ENCODE data around the gene ASB7.
"Not testable (repeated sequence)": the region's sequence is repeated elsewhere in the genome, so short reads cannot be mapped to it uniquely, and the experiment has no call there.

The ASB7 gene

DNA sequence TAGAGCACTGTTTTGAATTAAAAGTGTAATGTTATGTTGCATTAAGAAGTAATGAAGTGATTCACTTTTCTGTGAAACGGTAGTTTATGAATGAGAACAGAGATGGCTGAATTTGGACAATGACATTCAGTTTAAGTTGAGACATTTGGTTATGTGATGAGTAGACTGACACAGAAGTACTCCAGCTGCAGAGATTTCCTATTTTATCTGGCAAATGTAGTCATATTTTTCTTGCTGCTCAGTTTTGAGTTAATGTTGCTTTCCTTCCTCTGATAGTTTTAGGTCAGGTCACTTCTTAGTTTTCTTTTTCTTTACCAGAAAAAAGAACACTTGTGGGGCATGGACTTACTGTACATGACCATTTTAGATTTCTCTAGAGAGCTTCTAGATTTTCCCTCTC, 51.2 kb downstream of the ASB7 start:
- no peak for DNase-seq

DNA sequence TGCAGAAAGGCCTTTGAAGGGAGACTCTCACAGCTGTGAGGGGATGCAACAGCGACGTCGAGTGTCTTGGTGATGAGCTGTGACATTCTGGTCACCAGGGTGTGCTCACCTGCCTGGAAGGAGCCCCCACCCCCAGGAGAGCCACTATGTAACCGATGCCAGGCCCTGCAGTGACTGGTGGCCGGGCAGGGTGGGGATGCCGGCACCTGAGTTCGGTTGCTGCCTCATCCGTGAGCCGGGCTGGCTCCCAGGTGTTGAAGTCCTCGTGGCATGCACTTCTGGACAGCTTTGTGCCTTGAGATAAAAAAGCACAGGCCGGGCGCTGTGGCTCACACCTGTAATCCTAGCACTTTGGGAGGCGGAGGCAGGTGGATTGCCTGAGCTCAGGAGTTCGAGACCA, 56.5 kb downstream of the ASB7 start:
- no peak for DNase-seq

DNA sequence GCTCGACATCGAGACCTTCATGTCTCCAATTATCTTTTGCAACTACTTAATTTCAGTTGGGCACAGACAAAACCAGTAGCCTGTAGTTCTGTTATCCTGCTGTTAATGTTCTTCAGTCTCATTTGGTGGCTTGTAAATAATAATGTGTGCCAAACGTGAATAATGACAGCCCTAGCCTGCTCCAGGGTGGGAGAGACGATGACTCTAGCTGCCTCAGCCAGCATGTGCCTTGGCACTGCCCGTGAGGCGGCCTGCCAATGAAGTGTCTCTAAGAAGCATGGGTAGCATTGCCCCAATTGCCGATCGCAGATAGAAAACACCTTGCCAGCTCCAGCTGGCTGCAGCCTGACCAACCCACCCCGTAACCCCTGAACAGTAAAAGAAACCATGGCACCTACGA, 58.8 kb downstream of the ASB7 start:
- no peak for DNase-seq

DNA sequence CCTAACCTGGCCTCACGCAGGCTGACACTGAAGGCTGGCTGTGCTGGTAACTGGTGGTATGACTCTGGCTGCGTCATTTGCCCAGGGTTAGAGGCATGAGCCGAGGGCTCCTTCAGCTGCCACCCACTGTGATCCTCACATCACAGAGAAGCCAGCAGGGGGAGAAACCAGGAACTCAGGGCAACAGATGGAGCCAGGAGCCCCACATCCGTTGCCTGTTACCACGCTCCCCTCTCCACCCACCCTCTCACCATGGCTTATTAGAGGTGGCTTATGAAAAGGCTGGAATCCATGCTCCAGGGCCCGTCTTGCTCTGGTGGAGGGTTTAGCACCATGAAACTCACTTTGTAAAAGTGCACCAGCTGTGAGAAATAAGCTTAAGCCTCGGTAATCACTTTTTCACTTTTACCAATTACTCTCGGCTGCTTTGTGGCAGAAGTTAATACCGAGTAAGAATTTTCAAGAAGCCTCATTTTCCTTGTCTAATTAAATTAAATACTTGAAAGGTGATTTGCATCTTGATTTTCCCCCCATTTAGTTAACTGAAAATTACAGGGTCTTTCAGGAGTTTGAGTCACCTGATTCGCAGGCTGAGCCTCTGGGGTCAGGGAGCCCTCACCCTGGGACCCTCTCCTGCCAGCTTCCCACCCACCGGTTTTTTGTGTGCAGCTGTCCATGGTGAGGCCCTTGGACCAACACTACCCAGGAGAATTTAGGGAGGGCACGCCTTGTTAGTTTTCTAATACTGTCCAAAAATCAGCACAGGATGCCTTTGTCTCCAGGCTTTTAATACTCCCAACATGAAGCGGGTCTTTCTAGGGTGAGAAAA, 60.9 kb downstream of the ASB7 start:
- DNase-seq: no peak

DNA sequence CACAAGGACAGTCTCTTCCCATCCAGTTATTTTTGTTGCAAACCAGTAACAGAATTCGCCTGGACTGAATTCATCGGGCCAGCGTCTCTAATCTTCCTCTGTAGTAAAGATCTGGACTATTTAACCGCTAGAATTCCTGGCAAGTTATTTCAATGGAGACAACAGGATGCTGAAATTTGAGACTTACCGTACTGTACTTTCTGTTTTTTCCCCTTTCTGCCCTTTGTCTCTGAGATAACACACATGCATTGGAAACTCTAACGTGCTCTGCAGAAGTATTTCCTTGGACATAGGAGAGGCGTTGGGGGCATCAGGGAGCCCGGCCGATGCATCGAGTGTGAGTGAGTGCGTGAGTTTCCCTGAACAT, 61.5 kb downstream of the ASB7 start:
- no peak for DNase-seq

DNA sequence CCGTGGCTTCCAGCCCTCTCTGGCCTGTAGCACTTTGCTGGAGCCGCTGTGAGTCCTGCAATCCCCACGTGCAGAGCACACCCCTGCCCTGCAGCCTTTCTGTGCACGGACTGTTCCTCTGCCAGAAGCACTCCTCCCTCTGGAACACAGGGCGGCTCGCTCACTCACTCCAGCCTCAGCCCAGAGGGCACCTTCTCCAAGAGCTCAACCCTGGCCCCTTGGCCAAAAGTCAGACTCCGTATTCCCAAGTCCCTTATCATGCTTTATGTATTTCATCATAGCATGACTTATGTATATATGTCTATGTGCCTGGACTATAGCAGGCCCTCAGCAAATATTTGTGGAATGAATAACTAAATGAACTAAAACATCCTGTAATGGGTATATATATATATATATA, 63.2 kb downstream of the ASB7 start:
- DNase-seq: no peak

DNA sequence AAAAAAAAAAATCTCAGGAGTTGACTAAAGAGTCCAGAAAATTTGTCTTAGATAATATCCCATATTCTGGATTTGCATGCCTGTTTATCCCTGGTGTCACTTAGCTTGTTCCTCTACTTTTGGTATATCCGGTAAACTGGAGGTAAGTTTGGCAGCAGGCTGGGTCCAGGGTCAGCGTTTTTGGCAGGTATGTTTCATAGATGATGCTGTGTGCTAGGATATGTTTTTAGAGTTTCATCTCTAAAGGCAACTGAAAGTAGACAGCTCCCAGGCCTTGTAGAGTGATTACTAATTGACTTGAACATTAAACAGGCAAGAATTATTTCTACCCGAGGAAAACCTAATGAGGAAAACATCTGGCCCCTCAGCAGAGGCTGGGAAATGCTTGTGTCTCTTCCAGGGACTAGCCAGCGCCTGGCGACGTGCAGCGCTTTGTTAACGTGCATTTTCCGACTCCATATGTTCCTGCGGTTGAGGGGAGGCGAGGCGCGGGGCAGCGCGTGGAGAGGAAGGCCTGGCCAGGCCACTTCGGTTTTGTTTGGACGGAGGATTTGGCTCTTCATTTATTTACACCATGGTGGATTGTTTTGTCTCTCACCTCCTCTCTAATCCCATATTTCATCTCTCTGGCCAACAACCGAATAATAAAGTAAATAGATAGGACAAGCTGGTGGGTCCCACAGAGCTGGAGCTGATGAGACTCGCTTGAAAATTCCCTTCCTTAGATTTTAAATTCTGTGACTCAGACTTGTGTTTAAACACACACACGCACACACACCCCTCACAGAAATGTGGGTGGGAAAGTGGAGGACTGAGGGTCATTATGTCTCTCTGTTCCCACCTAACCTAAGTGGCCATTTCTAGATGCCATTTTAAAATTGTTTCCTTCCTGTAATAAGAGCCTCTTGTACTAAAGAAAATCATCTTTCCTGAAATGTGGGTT, 65.3 kb downstream of the ASB7 start:
- DNase-seq: no peak

DNA sequence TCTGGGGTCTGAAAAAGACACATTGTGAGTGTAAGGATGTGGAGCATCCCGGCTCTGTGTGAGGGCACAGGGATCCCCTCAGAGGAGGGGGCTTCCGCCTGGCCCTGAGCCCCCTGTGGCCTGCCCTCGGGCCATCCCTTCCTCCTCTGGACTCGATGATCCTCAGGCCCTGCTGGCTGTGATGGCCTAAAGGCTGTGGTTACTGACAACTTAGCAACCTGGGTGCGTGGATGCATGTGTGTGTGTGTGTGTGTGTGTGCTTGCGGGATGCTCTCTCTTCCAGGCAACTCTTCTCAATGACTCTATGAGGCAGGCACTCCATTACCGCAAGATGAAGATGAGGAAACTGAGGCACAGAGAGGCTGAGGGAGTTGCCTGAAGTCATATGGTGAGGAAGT, 66.0 kb downstream of the ASB7 start:
- DNase-seq: no peak

DNA sequence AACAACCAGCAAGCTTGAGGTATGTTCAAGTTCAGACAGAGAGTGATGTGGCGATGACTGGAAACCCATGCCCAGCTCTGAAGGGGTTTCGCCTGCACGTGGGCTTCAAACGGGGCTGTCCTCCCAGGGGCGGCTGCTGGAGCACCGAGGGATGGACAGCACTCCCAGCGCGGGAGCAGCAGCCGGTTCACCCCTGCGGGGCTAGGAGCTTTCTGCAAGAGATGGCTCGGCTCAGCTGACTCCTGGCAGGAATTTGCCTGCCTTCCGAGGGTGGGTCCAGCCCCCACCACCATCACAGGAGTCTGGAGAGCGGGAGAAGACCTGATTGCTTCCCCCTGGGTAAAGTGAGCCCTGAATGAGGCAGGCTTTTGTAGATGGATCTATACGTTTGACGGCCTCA, 66.9 kb downstream of the ASB7 start:
- no peak for DNase-seq

DNA sequence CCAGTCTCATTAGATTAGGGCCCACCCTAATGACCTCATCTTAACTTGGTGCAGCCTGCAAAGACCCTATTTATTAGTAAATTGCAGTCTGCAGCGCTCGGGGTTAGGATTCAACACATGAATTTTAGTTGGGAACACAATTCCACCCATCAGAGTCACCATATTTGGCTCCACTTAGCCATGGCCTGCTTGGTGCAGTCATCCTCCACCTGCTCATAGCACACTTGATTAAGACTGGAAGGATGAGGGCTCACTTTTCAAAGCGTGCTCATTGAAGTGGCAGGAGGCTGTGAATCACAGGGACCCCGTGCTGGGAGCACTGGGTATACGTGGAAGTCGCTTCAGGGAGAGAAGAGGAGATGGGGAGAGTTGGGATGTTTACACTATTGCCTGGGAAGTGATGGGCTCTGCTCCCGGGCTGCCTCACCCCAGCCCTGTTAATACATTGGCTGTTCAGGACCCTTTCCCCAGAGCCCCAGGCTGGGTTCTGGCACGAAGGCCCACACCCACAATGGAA, 68.2 kb downstream of the ASB7 start:
- DNase-seq: no peak

DNA sequence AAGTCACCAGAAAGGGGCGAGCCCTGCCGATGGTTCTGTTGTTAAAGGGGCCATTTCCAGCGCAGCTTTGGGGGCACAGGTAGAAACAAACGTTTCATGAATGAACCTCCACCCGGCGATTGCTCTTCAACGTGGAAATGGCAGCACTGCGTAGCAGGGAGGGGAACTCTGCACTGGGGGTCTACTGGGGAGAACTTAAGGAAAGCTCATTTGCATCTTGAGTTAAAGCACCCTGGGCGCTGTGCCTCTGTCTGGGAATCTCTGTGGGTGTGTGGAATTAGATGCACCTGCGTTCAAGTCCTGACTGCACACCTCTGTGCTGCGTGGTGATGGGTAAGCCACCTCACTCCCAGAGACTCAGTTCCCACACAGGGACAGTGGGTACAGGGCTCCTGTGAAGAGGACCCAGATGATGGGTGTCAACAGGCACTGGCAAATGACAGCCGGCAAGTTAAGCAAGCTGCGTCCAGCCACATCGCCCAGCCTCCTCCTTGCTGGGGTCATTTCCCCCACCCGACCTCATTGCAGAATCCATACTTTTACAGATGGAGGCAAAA, 68.8 kb downstream of the ASB7 start:
- DNase-seq: no peak

DNA sequence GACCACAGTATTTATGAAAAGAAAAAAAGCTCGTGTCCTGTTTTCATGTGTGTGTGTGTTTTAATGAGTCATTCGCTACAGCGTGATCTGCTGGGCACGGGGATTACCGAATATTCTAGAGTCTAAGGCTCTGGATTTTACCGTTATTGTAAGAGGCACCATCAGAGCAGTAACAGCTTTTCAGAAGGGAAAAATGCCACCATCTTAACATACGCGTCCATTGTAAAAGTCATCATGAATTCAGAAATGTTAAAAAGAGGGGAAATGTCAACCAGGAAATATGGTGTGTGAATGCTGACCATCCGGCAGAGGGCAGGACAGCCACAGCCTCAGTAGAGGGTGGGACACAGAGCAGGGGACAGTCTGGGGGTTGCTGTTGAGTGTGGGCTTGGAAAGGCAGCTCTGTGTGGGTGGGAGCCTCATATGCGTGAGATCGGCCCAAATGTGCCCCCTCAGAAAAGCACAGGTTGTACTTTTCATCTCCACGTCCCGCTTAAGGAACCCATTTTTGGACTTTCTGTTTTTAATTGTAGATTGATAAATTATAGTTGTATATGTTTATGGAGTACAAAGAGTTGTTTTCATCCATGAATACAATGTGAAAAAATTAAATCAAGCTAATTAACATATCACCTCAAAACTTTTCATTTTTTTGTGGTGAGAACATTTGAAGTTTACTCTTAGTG, 69.6 kb downstream of the ASB7 start:
- DNase-seq: no peak

DNA sequence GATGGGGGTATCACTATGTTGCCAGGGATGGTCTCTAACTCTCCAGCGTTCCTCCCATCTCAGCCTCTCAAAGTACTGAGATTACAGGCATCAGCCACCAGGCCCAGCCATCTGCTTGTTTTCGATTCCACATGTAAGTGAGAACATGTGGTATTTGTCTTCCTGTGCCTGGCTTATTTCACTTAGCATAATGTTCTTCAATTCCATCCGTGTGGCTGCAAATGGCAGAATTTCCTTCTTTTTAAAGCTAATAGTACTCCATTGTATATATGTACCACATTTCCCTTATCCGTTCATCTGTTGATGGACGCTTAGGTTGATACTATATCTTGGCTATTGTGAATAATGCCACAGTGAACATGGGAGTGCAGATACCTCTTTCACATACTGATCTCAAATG, 70.6 kb downstream of the ASB7 start:
- no peak for DNase-seq

DNA sequence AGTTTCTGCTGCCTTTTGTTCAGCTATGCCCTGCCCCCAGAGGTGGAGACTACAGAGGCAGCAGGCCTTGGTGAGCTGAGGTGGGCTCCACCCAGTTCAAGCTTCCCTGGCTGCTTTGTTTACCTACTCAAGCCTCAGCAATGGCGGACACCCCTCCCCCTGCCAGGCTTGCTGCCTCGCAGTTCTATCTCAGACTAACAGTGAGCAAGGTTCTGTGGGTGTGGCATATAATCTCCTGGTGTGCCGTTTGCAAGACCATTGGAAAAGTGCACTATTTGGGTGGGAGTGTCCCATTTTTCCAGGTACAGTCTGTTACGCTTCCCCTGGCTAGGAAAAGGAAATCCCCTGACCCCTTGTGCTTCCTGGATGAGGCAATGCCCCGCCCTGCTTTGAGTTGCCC, 76.8 kb downstream of the ASB7 start:
- not testable (repeated sequence) for DNase-seq

DNA sequence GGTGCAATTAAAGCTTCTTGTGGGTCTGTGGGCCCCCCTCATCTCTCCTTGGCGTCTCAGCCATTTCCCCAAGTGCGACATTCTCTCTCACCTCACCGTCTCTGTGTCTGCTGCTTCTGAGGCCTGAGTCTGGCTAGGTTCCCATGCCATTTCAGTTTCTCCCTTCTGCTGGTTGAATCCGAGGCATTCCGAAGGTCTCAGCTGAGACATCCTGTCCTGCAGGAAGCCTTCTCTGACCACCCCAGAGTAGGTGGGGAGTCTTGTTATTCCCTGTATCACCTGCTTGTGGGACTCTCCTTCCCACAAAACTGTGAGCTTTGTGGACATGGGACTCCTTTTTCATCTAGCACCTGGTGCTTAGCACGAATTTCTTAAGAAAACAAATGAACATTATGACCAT, 78.3 kb downstream of the ASB7 start:
- no peak for DNase-seq

DNA sequence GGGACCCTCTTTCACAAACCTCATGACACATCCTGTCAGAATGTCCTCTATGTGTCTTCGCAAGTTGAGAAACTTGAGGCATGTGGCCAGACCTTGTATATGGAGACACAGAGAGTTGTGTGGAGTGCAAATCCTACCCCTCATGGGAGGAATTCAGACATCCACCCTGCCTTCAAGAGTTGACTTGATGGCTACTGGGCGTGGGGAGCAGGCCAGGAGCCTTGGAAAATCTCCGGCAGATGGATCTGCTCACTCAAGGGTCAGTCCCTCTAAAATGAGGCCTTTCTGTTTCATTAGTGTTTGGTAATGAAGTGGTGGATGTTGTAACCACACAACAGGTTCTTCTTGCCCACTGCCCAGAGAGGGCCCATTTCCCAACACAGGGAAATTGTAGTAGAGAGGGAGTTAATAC, 79.0 kb downstream of the ASB7 start:
- DNase-seq: no peak

DNA sequence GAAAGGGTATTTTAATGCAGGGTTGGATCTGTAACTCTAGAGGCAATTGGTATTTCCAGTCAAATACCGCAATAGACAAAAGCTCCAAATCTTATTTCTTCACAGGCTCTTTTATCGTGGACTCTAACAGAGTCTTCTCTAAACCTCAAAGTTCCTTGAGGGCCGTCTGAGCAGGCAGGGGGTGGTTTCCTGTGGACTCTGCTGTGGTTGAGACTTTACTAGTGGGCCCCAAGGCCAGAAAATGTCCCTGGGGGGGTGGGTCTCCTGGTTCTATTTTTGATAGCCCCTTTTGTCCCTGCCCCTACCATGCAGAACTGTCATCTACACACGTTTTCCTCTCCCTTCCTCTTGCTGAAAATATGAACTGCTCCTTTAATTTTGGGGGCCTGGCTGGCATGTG, 80.1 kb downstream of the ASB7 start:
- no peak for DNase-seq

DNA sequence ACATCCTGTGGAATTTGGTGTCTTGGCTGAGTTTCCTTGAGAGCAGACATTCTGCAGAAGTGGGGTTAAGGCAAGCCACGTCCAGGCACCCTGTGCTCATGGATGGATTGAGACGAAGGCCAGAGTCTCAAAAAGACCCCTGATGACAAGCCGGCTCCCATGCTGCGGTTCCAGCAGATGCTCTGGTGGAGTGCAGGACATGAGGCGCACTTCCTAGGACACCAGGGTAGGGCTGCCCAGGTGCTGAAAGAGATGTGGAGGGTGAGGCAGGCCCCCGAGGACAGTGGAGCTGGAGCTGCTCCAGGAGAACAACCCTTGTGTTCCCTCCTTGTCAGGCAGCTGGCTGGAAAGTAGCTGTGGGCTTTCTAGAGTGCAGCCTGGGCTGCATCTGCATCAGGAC, 81.0 kb downstream of the ASB7 start:
- DNase-seq: no peak

DNA sequence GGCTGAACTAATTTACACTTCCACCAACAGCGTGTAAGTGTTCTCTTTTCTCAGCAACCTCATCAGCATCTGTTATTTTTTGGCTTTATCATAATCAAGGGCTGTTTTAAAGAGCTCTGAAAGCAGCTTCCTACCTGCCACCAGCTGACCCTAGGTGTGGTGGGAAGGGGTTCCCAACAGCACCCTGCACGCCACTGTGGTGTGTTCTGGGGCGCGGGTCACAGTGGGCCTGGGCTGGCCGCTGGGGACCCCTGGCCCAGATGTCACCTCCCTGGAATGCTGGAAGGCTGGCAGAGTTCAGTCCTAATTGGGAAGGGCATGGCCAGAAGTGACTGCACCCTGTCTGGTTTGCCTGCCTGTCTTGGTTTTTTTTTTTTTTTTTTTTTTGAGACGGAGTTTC, 82.2 kb downstream of the ASB7 start:
- no peak for DNase-seq

DNA sequence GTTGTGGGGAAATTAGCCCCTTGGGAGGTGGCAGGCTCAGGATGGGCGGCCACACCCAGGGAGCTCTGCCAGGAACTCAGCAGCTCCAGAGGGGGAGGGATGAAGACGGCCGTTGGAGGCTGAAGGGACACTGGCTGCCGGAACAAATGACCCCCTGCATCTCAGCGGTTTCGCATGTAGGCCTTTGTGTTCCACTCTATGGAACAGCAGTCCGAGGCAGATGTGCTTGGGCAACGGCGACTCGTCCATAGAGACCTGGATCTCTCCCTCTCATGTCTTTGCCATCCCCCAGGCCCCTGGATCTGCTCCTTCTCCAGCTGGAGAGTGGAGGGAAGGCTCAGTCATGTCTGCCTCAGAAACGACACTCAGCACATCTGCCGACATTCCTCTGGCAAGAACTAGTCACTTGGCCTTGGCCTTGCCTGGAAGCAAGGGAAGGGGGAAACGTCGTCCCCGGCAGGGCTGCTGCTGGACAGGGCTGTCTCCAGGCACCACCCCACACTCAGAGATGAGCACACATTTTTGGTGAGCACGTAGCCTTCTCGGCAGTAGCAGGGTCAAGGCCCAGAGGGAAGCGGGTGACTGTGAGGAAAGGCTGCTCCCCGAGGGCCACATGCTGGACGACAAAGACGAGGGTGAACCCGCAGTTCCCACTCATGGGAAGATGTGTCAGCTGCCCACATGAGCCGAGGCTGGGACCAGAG, 83.8 kb downstream of the ASB7 start:
- DNase-seq: no peak

DNA sequence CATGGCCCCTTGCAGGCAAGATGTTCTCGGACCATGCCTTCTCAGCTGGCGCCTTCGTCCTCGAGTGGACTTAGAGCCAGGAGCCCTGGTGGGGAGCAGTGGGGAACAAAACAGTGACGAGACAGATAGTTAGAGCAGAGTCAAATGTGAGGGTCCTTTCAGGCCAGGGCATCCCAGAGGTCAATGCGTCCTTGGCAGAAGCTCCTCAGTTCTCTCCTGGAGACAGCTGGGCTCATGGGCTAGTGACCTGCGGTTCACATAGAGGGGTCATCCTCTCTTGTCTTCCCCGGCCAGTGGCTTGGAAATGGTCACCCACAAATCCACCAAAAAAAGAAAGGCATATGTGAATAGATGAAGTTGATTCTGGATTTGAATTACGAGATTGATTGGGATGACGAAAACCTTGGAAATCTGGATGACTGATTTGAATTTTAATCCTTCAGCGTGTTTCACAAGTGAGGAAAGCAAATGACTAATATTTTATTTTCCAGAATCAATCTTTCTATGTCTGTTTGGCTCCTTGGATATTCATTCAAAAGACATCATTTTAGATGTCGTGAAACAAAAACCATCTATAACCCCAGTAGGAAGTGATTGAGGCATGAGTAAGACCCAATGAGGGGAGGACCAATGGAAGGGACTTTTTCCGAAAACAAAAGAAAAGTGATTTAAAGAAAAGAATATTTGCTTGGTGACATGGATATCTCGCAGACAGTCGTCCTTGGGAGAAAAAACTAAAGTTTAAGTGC, 84.5 kb downstream of the ASB7 start:
- DNase-seq: no peak

Measured in NCI-H1694 (cell line).